HG02798 (cell line): ENCODE measurements around the gene ARL5C.
"Not testable (repeated sequence)": the region's sequence is repeated elsewhere in the genome, so short reads cannot be mapped to it uniquely, and the experiment has no call there.

Experiments
- ATAC-seq: cut with Tn5 transposase; IDR thresholded peaks from one replicate; pipeline ENCODE4 v1.9.1; 2021; ENCODE audit warnings: mild to moderate bottlenecking; ENCODE audit not compliant: unreplicated experiment, poor library complexity

ARL5C gene

GRCh38 chr17:39169518-39169917, 3.6 kb upstream of the ARL5C start:
- no peak for ATAC-seq

DNA sequence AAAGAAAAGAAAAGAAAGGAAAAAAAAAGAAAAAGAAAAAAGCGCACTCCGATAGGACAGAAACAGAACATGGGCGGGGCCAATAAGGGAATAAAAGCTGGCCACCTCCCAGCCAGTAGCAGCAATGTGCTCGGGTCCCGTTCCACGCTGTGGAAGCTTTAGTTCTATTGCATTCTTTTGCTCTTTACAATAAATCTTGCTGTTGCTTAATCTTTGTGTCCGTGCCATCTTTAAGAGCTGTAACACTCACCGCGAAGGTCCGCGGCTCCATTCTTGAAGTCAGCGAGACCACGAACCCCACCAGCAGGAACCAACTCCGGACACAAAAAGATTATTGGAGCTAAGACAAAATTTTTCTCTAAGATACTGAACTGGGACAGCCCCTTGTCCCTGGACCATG, 3.1 kb upstream of the ARL5C start:
- no peak for ATAC-seq

DNA sequence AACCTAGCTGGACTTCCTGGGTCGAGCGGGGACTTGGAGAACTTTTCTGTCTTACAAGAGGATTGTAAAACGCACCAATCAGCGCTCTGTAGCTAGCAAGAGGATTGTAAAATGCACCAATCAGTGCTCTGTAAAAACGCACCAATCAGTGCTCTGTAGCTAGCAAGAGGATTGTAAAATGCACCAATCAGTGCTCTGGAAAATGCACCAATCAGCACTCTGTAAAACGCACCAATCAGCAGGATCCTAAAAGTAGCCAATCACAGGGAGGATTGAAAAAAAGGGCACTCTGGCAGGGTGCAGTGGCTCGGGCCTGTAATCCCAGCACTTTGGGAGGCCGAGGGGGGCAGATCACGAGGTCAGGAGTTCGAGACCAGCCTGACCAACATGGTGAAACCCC, 2.5 kb upstream of the ARL5C start:
- ATAC-seq, result not testable (repeated sequence)

DNA sequence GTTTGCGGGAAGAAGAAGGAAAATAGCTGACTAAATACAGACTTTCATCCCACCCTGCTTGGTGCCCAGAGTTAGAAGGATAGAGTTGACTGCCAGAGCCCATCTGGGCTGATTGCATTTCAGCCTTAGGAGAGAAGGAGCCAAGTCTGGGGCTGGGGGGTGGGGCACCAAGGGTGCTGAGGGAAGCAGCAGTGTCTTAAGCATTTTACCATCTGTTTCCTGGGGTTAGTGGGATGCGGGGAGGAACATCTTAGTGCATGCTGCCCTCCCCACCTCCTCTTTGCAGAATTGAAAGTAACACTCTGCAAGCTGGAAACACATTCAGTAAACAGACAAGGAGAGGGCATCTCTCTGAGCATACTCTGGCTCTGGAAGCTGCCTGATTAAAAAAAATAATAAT, 1.5 kb upstream of the ARL5C start:
- ATAC-seq, result no peak

GRCh38 chr17:39166437-39167335, 725 bp upstream of the ARL5C start:
- ATAC-seq, result no peak

DNA sequence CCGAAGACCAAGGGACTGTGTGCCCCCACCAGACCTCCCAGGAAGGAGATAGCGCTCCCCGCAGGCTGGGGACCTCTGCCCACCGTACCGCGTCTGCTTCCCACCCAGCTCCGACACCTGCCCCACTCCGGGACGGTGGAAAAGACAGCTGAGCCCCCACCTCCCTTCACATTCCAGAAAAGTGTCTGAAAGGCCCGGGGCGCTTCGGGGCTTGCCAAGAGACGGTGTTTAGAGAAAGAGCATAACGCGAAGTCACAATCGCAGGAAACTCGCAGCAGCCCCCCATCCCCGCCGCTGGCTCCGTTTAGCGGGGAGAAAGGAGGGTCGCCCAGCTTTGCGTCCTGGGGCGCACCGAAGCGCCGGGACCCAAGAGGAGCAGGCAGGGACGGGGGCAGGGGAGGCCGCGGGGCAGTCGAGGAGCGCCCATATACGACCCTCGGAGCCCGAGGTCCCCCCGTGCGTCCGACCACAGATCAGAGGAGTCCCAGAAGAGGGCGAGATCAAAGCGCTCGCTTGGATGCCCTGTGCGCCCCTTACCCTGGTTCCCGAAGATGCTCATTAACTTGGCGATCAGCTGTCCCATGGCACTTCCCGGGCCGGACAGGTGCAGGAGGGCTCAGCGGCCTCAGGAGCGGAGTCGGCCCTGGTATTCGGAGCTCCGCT, 652 bp downstream of the ARL5C start:
- ATAC-seq, result no peak

GRCh38 chr17:39164675-39165143, 1.3 kb downstream of the ARL5C start:
- ATAC-seq, result peak; percentile 87

DNA sequence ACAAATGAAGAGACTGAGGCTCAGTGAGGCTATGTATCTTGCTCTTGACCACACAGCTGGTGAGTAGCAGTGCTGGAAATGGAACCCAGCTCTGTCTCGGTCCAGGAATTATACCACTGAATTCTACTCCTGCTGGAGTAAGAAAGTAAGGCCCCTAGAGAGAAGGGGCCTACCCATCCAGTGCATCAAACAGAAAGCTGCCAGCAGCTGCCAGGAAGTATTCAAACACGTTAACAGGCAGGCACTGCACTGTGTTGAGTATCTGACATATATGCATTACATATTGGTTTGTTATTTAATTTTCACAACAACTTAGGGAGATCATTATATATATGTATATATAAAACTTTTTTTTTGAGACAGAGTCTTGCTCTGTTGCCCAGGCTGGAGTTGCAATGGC, 4.0 kb downstream of the ARL5C start:
- no peak for ATAC-seq

GRCh38 chr17:39158623-39159022, 7.3 kb downstream of the ARL5C start:
- ATAC-seq, result no peak

GRCh38 chr17:39156491-39156890, 9.5 kb downstream of the ARL5C start:
- no peak for ATAC-seq

DNA sequence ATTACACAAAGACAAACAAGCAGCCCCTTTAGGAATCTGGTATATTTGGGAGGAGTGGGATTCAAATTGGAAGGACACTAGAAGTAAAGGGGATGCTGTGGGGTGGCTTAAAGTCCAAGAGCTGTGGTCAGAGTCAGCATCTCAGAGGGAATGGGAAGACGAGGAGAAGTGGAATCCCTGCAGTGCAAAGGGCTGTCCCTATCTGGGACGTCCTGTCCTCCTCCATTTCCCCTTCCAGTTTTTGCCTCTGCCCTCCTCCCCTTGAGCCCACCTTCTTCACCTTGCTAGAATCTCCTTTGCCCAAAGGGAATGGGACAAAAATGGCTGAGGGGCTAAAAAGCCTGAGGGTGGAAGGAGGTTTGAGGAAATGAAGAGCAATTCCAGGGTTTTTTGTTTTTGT, 10.3 kb downstream of the ARL5C start:
- ATAC-seq, result no peak

GRCh38 chr17:39153599-39154051, 12.3 kb downstream of the ARL5C start:
- peak; percentile 61 for ATAC-seq

DNA sequence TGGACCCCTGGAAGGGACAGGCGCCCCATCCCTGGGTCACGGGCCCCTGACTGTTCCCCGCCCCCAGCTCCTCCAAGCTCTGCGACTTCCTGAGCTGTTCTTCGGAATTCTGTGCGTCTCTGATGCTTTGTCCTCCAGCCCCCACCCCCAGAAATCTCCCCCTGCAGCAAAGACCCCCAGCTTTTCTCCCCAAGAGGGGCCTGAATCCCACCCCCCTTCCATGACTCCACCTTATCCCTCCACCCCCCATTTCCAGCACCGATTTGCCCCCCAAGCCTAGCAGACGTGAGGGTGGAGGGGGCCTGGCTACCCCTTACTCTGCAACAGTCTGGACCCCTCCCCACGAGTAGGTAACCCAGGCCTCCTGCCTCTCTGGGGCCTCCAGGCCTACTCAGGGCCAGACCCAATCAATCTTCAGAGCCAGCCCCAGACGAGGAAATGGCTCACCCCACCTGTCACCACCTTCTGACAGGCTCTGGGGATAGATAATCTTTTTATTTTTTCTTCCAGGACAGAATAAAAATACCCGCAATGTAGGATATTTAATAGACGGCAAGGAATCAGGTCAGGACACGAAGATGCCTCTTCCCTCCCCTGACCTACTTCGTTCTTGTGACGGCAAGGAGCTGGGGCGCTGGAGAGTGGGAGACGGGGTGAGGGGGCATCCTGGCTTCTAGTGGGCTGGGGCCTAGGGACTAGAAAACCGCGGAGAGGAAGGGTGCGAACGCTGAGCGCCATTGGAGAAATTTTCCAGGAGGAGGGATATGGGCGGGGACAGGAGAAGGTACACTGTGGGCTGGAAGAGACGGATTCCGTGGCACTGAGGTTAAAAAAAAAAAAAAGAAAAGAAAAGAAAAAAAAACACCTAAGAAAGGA, 13.8 kb downstream of the ARL5C start:
- no peak for ATAC-seq

DNA sequence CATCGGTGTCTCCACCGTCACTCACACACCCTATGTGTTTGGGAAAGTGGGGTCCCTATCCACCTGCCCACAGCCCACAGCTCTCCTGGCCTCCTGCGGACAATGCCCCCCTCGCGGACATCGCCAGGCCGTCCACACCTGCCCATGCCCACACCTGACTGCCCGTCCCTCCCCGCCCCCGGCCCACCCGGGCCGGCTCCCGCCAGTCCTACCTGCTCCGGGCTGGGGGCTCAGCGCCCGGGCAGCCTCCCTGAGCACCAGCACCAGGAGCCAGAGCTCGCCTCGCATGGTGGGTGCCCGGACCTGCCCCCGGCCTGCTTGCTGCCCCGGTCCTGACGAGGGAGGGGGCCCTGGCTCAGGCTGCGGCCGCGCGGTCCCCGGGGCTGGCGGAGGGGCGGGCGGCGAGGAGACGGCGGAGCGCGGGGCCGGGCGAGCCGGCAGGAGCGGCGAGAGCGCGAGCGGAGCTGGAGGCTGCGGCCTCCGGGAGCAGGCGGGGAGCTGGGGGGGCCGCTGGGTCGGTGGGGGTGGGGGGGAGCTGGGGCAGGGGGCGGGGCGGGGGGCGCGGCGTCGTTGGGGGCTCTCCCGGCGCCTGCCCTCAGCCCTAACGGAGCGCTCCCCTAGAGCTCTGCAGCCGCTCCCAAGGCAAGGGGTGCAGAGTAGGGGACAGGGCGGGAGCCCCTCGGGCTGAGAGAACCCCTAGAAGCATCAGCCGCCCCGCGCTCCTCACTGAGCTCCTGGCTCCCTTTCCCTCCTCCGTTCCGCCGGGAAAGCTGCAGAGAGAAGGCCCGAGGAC, 14.6 kb downstream of the ARL5C start, which contains the start of gene PLXDC1:
TSS of gene PLXDC1 (minus strand) at position 488 of the 793 bp plus-strand sequence. CDS start at position 288, 200 bp downstream.
- no peak for ATAC-seq

DNA sequence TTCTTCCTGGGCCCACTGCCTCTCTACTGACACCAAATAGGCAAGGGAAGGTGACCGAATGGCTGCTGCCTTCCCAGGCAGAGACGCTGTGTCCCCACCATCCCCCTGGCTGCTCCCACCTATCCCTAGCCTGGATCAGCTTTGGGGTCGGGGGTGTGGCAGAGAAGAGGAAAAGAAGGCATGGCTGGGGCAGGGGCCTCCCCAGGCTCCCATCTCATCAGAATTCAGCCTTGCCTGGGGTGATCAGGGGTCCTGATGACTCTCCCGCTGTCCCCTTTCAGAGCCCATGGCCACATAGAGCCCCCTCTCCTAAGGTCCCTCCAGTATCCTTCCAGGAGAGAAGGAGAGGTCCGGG, 15.2 kb downstream of the ARL5C start:
- ATAC-seq, result no peak

DNA sequence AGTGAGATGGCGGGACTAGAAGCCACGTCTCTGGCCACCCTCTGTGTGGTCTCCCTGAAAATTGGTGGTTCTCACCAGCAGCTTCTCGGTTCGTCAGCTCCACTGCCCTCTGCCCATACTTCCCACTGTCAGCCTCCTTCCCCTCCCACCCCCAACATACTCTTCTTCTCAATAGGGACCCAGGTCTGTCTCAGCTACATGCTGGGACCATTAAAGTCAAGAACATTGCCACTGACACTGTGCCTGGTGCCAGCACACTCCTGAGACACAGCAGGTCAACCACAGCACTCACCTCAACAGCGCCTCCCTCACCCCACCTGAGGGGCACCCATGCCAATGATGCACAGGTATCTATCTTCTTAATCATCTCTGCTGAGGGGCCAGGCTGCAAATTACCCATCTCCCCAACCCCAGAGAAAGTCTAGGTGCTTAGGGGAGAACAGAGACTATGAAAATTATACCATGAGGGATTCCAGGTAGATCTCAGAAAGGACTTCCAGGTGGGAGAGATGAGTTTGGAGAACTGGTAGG, 15.8 kb downstream of the ARL5C start:
- no peak for ATAC-seq

DNA sequence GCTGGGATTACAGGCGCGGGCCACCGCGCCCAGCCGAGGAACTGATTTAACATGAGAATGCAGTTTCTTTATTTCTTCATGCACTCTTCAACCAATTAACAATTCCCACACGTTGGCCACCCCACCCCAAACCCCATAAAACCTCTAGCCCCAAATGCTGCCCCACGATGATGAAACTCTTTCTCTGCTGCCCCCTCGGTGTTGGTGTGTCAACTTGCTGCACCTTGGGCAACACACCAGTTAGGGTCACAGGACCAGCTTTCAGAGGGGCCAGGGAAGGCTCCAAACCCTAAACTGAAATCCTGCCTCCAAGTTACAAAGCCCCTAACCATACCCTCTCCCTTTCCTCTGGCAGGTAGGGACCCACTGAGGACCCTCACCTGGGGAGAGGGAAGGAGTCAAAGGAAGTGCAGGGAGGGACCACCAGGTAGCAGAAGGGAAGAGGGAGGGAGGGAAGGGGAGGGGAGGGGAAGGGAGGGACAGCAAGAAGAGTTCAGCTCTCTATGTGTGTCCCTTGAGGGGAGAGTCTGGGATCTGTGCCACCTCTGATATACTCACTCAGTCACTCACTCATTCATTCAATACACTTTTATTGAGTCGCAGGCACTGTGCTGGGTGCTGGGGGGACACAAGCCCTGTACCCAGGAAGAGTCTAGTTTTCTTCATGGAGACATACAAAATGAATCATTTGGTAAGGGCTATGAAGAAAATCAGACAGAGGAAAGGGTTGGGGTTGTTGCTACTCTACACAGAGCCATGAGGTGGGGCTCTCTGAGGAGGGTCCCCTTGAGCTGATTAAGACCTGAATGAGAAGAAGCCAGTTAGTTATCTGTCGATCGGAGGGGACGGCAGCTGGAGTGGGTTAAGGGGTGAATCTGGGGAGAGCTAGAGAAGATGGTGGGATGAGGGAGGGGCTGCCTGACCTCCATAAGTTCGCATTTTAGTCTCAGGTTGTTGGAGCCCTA, 18.5 kb downstream of the ARL5C start:
- ATAC-seq, result no peak

DNA sequence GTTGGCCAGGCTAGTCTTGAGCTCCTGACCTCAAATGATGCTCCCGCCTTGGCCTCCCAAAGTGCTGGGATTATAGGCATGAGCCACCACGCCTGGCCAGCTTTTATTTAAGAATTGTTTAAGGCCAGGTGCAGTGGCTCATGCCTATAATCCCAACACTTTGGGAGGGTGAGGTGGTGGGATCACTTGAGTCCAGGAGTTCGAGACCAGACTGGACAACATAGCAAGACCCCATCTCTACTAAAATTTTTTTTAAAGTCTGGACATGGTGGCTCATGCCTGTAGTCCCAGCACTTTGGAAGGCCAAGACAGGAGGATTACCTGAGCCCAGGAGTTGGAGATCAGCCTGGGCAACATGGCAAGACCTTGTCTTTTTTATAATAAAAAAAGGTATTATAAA, 19.7 kb downstream of the ARL5C start:
- ATAC-seq, result no peak
